ENCODE data around the gene SLC6A12. TPM values are rescaled to one million over a fixed set of nuclear protein-coding genes. Genes with fewer than 3 reads are reported as not detected.
A peak's percentile ranks its signal among the peaks of the same experiment; 100 is the strongest.

SLC6A12 gene
- total RNA-seq, 1 donor from 2014 or later, result 0.64 TPM

DNA sequence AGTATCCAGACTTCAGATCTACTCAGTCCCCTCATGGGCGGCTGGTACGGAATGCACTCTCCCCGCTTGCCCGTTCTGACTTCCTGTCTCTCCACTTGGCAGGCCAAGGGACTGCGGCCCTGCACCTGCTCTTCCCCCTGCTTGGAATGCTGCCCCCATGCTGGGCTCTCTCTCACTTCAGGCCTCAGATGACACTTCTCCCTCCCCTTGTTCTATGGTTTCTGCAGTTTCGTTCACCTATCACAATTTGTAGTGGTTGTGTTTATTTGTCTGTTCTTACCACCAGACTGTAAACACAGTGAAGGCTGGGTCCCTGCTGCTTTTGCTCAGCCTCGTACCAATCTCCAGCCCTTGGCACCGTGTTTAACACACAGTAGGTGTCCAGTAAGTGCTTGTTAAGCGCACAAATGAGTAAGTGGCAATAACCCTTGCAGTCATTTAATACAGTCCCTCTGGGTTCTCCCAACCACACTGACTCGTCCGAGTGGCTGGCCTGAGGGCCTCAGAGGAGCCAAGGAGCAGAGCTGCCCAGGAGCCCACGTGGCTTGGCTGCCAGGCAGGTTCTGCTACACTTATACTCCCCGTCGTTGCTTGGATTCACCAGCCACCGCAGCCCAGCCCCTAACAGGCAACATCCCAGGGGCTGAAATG is 11.8 kb downstream of the SLC6A12 start:
- Mint-ChIP-seq H3K4me3 (ENCODE audit: unreplicated experiment) (peak overlapping the region; percentile 80), H3K9me3 (ENCODE audit: unreplicated experiment) (peaks cover 2% of the 10 kb centered on the region), H3K4me1 (ENCODE audit: low read depth, unreplicated experiment) (peaks cover 6% of the 10 kb centered on the region), H3K27ac (ENCODE audit: unreplicated experiment) (no peak overlapping the region), H3K36me3 (ENCODE audit: unreplicated experiment) (peaks cover 9% of the 10 kb centered on the region), H3K27me3 (ENCODE audit: unreplicated experiment) (peaks cover 13% of the 10 kb centered on the region)
- TF ChIP-seq, protein P1, sequence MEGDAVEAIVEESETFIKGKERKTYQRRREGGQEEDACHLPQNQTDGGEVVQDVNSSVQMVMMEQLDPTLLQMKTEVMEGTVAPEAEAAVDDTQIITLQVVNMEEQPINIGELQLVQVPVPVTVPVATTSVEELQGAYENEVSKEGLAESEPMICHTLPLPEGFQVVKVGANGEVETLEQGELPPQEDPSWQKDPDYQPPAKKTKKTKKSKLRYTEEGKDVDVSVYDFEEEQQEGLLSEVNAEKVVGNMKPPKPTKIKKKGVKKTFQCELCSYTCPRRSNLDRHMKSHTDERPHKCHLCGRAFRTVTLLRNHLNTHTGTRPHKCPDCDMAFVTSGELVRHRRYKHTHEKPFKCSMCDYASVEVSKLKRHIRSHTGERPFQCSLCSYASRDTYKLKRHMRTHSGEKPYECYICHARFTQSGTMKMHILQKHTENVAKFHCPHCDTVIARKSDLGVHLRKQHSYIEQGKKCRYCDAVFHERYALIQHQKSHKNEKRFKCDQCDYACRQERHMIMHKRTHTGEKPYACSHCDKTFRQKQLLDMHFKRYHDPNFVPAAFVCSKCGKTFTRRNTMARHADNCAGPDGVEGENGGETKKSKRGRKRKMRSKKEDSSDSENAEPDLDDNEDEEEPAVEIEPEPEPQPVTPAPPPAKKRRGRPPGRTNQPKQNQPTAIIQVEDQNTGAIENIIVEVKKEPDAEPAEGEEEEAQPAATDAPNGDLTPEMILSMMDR (IDR thresholded peaks at IDR 0.05; ENCODE audit: partially characterized antibody, unreplicated experiment), result no peak
- no peak for DNase-seq

DNA sequence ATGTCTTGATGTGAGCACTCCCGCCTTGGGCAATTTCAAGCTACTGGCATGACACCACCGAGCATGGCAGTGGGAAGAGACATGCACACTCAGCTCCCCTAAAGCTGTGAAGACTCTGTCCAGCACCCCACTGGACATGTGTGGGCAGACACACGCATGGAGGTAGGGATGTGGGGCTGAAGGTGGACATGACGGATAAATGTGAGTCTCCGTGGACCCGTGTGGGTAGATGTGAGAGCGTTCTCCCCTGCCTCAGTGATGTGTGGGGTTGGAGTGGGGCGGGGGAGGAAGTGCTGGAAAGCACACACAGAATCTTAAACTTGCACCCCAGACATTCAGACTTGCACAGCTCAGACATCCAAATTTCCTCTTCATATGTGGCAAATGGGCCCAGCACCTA is 12.6 kb downstream of the SLC6A12 start:
- no peak overlapping the region for H3K27ac Mint-ChIP-seq (ENCODE audit: unreplicated experiment)
- H3K36me3 Mint-ChIP-seq (ENCODE audit: unreplicated experiment), result peaks cover 9% of the 10 kb centered on the region
- DNase-seq, result no peak
- H3K9me3 Mint-ChIP-seq (ENCODE audit: unreplicated experiment), result peaks cover 6% of the 10 kb centered on the region
- no peak overlapping the region for H3K4me3 Mint-ChIP-seq (ENCODE audit: unreplicated experiment)
- H3K27me3 Mint-ChIP-seq (ENCODE audit: unreplicated experiment), result peaks cover 13% of the 10 kb centered on the region
- H3K4me1 Mint-ChIP-seq (ENCODE audit: low read depth, unreplicated experiment), result peaks cover 6% of the 10 kb centered on the region
- TF ChIP-seq, protein P1 (IDR thresholded peaks at IDR 0.05; ENCODE audit: partially characterized antibody, unreplicated experiment), result no peak

DNA sequence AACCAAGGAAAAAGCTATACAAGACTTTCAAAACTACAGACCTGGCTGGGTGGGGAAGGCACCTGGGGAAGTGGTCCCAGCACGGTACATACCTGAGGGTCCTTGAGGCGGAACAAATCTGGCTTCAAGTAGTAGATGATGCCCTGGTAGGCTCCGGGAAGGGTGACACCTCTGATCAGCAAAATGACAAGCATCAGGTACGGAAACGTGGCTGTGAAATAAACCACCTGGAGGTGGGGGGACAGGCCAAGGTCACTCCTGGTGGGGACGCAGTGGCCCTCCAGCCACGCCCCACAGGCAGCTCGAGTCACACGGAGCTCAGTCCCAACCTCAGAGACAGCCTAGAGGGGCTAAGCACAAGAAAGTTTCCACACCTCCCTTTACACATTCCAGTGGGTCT is 15.3 kb downstream of the SLC6A12 start:
- TF ChIP-seq, protein P1 (IDR thresholded peaks at IDR 0.05; ENCODE audit: partially characterized antibody, unreplicated experiment), result no peak
- peaks cover 9% of the 10 kb centered on the region for H3K4me1 Mint-ChIP-seq (ENCODE audit: low read depth, unreplicated experiment)
- H3K9me3 Mint-ChIP-seq (ENCODE audit: unreplicated experiment), result peaks cover 6% of the 10 kb centered on the region
- peaks cover 9% of the 10 kb centered on the region for H3K36me3 Mint-ChIP-seq (ENCODE audit: unreplicated experiment)
- no peak overlapping the region for H3K27ac Mint-ChIP-seq (ENCODE audit: unreplicated experiment)
- DNase-seq, result no peak
- H3K4me3 Mint-ChIP-seq (ENCODE audit: unreplicated experiment), result no peak overlapping the region
- H3K27me3 Mint-ChIP-seq (ENCODE audit: unreplicated experiment), result peaks cover 10% of the 10 kb centered on the region

GRCh38 chr12:197911-198695 is 15.9 kb downstream of the SLC6A12 start:
- no peak for DNase-seq
- peaks cover 9% of the 10 kb centered on the region for H3K4me1 Mint-ChIP-seq (ENCODE audit: low read depth, unreplicated experiment)
- peaks cover 9% of the 10 kb centered on the region for H3K36me3 Mint-ChIP-seq (ENCODE audit: unreplicated experiment)
- no peak overlapping the region for H3K4me3 Mint-ChIP-seq (ENCODE audit: unreplicated experiment)
- H3K27ac Mint-ChIP-seq (ENCODE audit: unreplicated experiment), result no peak overlapping the region
- TF ChIP-seq, protein P1 (IDR thresholded peaks at IDR 0.05; ENCODE audit: partially characterized antibody, unreplicated experiment), result no peak
- peaks cover 10% of the 10 kb centered on the region for H3K27me3 Mint-ChIP-seq (ENCODE audit: unreplicated experiment)
- H3K9me3 Mint-ChIP-seq (ENCODE audit: unreplicated experiment), result peaks cover 8% of the 10 kb centered on the region

- Mint-ChIP-seq H3K4me3 (ENCODE audit: unreplicated experiment) (no peak overlapping the region), H3K36me3 (ENCODE audit: unreplicated experiment) (peaks cover 4% of the 10 kb centered on the region), H3K27ac (ENCODE audit: unreplicated experiment) (no peak overlapping the region), H3K27me3 (ENCODE audit: unreplicated experiment) (peaks cover 7% of the 10 kb centered on the region), H3K4me1 (ENCODE audit: low read depth, unreplicated experiment) (peaks cover 12% of the 10 kb centered on the region), H3K9me3 (ENCODE audit: unreplicated experiment) (peaks cover 5% of the 10 kb centered on the region)
- TF ChIP-seq, protein P1 (IDR thresholded peaks at IDR 0.05; ENCODE audit: partially characterized antibody, unreplicated experiment), result no peak
- no peak for DNase-seq
Measured at GRCh38 chr12:197347-197746, 16.6 kb downstream of the SLC6A12 start.

Measured in glutamatergic neuron (in vitro differentiated cells).